NCI-H146 (cell line): ENCODE measurements around the gene KCNE2.

Experiments used
- DNase-seq: peaks from one replicate; lab custom pipeline; 2025; lab: John Stamatoyannopoulos, UW

KCNE2 gene, protein sequence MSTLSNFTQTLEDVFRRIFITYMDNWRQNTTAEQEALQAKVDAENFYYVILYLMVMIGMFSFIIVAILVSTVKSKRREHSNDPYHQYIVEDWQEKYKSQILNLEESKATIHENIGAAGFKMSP

DNA sequence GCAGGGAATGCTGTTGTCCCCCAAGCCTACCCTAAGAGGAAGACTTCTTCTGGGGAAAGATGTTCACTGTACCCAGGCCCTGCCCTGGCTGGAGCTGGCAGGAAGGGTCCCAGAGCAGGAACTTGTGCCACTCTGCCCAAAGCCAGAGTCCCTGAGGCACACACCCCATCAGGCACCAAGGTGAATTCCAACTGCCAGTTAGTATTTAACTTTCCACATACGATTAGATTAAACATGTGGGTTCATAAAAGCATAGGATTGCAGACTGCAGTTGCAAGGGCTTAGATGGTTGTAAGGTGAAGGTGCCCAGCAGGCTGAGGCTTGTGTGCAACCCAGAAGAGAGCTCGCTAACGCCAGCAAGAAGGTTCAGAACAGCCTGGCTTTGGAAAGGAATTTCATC lies at the start of gene KCNE2:
Gene KCNE2, plus strand, starts transcription at position 274 of the 400 bp plus-strand sequence. CDS start 6,473 bp downstream, outside the sequence.
- DNase-seq, result no peak

DNA sequence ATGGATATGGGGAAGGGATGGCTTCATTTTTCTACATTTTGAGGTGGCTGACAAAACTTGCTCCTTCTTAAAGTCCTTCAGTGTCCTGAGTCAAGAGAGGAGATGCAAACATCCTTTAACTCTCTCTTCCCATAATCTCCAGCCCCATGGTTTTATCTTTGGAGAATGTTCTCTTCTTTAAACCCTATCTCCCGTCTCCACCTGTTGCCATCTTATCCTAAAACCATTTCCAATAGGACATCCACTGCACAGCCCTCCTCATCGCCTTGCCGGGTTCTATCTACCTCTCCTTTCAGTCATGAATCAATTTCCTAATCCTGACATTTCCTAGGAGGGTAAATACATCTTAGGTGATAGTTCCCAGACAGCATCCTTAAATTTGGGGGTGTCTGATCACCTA lies 44.2 kb upstream of the KCNE2 start:
- no peak for DNase-seq

DNA sequence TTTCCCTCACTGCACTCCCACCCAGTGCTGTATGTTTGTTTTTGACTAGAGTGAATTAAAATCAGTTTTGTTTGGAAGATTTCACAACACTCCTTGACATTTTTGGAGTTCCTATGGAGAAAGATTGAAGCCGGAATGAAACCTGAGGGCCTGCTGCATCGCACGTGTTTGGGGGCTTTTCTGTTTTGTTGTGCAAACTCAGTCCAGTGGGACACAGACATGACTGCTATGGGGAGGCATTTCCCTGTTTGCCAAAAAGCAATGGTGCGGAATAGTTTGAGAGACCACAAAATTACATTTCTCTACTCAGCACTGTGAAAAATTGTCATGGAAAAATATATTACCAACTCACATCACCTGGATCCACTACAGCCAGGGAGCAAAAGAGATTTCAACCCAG lies 43.8 kb upstream of the KCNE2 start:
- no peak for DNase-seq

DNA sequence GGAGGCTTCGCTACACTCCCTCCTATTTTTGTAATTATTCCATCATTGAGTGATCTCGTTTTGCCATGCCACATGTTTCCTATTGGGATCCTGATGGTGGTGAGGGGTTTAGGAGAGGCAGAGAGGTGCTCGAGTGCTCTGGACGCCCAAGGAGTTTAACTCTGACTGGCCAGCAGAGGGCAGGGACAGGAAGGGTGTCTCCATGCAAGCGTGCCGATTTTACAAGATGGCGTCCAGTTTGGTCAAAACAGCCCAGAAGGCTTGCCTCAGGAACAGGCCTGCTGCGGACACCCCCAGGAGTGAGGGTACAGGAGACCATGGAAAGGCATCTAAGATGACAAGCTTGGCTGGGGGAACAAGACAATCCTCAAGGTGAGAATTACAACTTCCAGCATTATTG lies 33.8 kb upstream of the KCNE2 start:
- DNase-seq, result no peak

DNA sequence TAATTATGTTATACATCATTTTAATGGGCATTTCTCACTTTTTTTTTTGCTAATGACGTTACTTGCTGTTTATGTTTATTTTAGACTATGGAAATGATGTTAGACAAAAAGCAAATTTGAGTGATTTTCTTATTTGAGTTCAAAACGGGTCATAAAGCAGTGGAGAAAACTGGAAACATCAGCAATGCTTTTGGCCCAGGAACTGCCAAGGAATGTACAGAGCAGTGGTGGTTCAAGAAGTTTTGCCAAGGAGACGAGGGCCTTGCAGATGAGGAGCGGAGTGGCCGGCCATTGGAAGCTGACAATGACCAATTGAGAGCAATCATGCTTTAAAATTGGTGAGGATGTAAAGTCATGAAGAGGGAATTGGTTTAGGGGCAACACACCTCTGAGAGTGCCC lies 32.1 kb upstream of the KCNE2 start:
- DNase-seq, result no peak

DNA sequence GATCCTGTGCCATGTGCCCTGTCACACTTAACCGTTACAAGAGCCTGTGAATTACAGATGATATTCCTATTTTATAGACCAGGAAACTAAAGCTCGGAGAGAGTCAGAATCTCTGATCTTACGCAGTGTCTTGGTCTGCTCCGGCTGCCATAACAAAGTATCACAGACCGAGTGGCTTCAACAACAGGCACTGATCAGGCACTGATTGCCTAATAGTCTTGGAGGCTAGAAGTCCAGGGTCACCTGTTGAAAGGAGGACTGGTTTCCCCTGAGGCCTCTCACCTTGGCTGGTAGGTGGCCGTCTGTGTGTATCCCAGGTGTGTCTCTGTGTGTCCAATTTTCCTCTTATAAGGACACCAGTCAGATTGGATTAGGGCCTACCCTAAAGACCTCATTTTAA lies 31.5 kb upstream of the KCNE2 start:
- no peak for DNase-seq

DNA sequence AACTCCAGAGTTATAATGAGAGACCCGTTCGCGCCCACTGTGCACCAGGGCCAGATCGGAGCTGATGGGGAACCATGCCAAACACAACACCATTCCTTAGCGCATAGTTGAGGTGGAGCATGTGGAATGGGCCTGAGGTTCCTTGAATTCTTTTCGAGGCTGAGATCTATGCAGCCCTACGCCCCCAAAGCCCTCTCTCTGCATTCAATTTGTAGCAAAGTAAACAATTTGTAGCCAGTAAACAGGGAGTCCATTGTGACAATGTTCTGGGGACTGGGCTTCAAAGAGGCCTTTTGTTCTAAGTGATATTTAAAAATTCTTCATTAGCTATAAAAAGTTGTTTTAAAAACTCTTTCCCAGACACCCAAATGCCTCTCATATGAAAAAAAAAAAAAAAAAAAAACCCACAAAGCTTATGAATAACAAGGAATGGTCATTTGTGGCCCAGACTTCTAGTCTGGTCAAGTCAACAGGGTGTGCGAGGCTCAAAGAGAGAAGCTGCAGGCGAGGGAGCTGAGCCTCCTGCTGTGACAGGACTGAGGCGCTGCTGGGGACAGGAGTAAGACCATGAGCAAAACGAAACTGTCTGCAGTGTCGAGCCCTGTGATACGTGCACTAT lies 30.6 kb upstream of the KCNE2 start:
- DNase-seq, result no peak

DNA sequence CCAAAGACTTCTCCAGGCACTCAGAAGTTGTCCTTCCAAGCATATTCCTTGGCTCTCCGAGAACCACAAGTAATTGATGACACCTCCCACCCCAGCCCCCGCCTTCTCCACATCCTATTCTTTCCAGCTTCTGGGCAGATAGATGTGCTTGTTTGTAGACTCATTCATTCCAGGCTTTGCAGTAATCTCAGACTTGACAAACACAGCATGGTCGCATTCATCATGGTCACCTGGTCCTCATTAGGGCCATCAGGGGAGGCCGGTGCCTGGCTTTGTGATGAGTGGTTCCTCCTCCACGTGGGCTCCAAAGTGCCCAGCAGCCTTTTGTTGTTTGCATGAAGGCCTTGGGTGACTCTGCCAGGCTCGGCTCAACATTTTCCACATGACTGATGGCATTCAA lies 28.5 kb upstream of the KCNE2 start:
- DNase-seq, result peak; percentile 96

DNA sequence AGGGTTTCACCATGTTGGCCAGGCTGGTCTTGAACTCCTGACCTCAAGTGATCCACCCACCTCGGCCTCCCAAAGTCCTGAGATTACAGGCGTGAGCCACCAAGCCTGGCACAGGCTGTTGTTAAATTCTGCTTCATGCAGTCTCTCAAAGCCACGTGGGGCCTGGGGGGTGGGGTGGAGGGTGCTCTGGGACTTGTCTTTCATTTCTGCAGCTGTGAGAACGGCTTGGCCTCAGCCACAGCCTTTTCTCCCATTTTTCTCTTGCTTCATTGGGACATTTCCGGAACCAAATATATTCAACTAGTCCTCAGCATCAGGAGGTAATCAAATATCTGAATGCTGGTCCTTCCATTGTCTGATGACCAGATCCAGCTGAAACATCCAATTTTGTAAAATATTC lies 27.6 kb upstream of the KCNE2 start:
- peak; percentile 32 for DNase-seq

DNA sequence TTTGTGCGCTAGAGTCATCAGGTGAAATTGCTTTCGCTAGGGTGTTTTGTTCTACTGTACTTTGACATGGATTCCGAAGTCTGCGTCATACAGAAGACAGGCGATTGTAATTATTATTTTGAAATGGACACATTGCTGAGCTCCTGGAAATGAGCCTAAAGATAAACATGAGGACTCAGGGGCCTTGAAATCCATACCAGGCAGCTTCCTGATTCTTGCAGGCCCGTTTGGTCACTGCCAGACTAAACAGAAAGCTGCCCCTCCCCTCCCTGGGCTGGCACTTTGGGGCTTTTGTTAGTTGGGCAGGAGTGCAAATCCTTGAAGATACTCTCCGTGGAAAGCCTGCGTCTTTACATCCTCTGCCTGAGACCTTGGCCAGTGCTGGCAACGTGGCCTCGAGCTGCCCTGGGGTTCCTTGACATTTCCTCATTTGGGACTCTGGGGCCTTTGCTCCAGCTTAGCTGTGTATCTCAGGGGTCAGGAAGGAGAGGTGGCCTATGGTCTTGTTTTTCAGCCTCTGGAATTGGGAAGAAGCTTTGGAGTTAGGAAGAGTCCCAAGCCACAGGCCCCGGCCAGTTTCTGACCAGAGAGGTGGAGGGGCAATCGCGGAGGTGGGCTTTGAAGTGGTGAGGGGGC lies 26.9 kb upstream of the KCNE2 start:
- peak; percentile 33 for DNase-seq

DNA sequence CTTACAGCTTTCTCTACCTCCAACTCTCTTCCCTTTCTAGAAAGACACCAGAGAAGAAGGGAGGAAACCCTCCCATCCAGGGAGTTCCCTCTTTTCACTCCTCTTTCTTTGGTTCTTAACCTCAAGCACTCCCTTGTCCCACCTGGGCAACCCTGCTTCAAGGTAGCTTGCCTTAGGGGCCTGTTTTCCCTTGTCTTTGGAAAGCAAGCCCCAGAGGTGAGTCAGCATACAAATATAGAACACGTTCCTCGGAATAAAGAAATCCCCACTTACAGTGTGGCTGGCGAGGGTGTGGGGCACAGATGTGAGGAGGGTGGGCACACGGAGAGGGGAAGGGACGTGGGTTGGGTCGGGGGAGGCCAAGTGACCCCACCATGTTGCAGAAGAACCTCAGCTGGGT lies 26.1 kb upstream of the KCNE2 start:
- no peak for DNase-seq

DNA sequence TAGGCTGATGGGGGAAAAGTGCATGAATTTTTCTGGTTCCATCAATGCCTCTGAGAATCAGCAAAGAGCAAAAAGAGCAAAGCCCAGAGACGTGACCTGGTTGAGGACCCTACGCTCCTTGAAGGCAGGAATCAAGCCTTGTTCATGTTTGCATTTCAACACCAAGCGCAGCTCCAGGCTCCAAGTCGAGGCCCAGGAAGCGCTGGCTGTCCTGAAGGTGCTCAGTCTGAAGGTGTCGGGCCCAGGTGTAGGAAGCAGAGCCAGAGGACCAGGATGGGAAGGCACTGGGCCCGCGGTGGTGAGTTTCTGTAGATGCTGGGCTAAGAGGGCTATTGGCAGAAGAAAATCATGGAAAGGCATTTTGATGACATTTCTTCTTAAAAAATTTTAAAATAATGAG lies 25.6 kb upstream of the KCNE2 start:
- no peak for DNase-seq

DNA sequence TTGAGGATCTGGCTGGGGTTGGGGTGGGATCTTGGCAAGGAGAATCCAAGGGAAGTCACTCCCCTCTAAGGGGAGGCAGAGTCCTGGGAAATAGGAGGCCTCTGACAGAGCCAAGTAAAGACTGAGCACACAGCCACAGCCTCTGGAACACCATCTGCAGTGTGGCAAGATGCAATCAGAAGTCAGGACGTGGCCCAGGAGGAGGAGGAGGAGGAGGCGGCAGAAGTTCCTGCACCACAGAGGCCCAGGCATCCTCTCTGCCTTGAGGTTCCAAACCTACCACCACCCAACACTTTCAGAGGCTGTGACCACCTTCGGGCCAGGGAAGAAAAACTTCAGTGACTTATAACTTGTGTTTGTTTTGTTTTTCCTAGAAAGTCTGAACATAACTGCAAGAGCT lies 23.7 kb upstream of the KCNE2 start:
- DNase-seq, result no peak

DNA sequence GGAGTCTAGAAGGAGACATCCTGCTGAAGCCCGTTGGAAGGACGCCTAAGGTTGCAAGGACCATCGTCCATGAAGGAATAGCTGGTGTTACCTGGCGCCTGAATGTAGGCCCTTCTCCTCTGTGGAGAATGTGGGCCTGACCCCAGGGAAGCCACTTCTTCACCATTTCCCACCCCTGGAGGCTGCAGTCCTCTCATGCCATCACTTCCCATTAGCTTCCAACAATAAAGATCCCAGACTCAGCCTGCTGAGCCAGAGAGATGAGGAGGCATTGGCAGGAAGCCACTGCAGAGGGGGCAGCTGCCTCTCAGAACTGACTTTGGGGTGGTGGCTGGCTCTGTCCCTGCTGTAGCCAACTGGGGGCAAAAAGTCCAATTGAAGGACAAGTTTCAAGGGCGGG lies 21.3 kb upstream of the KCNE2 start:
- no peak for DNase-seq

DNA sequence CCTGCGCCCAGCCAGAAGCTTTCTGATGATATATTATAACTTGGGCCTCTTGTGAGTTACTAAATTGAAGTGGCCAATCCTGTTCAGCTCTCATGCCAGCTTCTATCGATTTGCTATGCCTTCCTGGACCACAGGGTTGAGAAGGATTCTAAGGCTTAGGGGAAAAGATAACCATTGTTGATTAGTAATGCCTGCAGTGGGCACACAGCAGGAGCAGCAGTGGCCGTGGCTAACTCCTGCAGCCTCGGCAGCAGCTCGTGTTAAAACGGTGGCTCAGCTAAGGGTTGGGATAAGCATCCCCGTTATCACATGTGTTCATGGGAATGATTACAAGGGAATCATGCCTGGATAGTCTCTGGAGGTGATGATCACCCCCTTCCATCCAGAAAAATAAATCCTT lies 20.5 kb upstream of the KCNE2 start:
- DNase-seq, result no peak

DNA sequence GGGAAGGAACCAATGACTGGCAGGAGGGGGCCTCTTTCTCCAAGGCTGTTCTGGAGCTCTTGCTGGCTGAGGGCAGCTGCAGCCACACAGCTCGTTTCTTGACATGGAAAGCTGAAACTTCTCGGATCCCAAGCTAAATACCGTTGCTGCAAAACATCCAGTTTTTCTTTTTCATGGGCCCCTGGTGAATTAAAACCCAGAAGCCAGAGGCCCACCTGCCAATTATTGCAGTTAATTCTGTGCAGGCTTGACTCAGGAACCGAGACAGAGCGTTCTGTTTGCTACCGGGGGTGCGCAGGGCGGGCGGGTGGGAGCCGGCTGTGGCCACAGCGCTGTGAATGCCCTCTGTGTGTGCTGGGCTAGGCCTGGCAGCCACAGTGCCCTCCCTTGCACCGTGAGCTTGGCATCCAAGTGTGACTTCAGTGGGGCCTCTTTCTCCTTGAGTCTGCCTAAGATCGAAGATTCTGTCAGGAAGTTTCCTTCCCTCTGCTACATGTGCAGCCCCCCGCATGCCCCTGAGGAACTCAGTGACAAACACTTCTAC lies 19.9 kb upstream of the KCNE2 start:
- DNase-seq, result no peak

DNA sequence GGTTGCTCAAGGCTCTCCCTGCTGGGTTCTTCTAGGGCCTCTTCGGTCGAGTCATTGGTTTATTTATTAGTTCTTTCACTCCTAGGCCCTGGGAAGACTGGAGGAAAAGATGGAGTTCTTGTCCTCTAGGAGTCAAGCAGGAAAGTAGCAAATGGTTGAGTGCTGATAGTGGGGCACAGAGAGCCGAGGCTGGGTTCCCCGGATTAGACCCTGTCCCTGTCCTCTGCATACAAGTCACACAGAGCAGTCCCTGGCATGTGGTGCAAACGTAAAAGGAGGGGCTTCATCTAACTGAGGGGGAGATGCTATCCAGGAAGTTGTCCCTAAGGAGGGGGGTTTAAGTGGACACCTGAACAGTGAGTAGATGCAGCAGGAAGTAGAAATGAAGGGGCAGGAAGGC lies 19.2 kb upstream of the KCNE2 start:
- no peak for DNase-seq

DNA sequence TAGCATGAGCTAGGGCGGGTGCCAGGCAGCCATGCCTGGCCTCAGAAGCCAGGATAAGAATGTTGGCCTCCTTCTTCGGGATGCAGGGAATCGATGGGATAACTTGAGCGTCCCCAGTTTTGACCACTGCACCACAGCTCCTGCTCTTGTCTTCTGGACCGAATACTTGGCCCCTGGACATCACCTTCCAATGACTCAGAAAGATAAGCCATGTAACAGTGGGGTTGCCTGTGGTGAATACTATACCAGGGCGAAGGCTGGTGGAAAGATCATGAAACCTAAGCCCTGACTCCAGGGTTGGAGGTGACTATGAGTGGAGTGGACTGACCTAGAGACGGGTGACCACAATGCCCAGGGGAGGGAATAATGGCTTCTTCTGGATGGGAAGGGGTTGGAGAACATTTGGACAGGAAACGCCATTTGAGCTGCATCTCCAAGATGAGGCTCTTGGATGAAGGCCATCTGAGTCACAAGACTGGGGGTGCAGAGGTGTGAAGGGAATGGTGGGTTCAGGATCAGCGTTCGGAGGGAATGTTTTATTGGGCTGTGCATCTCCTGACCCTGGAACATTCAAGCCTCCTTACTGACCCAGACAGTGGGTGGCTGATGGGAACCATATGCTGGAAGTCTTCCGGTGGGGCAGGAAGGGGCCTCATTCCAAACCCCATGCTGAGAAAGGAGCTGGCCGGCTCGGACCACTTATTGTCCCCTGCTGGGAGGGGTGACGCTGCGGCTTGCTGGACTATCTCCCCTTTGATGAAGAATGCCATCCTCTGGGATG lies 18.5 kb upstream of the KCNE2 start:
- no peak for DNase-seq

DNA sequence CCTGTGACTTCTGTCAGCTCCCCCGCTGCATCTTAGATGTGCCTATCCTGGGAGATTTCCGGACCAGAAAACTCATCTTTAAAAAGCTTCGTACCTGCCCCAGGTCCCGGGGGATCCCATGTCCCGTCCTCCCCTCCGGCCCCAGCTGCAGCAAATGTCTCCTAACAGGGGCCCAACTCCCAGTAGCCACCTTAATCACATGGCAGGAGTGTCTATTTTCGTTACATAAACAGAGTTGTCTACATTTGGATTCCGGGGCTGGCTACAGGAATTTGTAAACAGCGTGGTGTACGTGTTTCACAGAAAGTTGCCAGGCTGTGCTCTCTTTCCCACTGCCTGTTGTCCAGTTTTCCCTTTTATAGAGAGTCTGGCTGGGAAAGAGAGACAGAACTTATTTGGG lies 17.9 kb upstream of the KCNE2 start:
- no peak for DNase-seq

DNA sequence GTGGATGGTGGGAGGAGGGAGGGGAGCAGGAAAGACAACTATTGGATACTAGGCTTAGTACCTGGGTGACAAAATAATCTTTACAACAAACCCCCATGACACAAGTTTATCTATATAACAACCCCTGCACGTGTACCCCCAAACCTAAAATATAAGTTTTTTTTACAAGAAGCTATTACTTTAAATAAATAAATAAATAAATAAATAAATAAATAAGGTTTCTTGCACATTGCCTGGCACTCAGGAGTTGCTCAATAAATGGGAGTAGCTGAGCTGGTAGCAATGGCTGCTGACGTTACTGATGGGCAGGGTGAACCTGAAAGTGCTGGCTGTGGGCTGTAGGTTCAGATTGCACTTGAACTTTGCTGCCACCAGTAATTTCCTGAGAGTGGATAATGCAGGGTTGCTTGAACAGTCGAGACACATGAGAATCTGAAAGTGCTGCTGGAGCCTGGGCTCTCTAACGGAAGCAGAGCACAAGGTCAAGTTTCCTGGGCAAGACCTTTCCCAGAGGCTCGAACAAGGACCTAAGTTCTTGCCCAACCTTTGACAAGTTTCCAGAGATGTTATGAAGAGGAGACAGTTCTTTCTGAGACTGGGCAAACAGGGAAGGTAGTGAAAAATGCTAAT lies 14.8 kb upstream of the KCNE2 start:
- DNase-seq, result no peak

DNA sequence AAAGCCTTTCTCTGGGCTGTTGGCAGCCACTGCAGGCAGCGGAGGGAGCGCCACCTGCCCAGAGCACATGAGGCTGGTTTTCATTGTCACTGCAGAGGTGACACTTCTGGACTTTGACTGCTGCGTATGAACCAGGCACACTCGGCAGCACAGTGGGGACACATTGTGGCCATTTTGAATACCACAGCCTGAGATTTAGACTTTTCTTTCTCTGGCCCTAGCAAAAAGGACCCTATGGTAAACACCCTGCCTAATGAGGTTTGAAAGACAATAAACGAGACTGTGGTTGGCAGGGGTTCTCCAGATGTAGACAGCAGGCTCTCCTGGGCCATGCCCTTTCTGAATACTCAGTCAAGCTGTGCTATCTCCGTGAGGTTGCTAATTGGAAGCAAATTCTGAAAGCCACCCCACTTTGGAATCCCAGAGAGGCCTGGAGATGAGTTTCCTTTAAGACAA lies 12.0 kb upstream of the KCNE2 start:
- peak; percentile 75 for DNase-seq

DNA sequence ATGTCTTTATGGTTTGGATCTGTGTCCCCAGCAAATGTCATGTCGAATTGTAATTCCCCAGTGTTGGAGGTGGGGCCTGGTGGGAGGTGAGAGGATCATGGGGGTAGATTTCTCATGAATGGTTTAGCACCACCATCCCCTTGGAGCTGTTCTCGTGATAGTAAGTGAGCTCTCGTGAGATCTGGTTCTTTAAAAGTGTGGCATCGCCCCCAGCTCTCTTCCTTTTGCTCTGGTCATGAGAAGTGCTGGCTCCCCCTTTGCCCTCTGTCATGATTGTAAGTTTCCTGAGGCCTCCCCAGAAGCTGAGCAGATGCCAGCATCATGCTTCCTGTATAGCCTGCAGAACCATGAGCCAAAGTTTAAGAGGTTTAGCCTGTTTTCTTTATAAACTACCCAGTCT lies 11.2 kb upstream of the KCNE2 start:
- DNase-seq, result no peak
